NT2/D1 (cell line): ENCODE data around the gene DNAL1.

Experiments used
- DNase-seq: peaks from one replicate; pipeline ENCODE4 v3.0.0-alpha.2; 2011; ENCODE audit warnings: low read depth, low spot score
- H3K27me3 ChIP-seq: 2 replicates; pipeline ENCODE4 v1.6.0; 2011; ENCODE audit warnings: mild to moderate bottlenecking; ENCODE audit not compliant: insufficient read length, insufficient read depth
- H3K36me3 ChIP-seq: 2 replicates; pipeline ENCODE4 v1.6.1; 2011; ENCODE audit warnings: mild to moderate bottlenecking, low read length, mixed read lengths; ENCODE audit not compliant: insufficient read depth, insufficient read length
- H3K4me1 ChIP-seq: 2 replicates; pipeline ENCODE4 v1.5.1; 2011; ENCODE audit not compliant: insufficient read depth, insufficient read length
- H3K4me3 ChIP-seq: 2 replicates; pipeline ENCODE4 v1.5.1; 2011; ENCODE audit warnings: low read depth; ENCODE audit not compliant: insufficient read length
- H3K9ac ChIP-seq: 2 replicates; pipeline ENCODE4 v1.6.0; 2011; ENCODE audit warnings: low read depth; ENCODE audit not compliant: insufficient read length
- H3K9me3 ChIP-seq: 2 replicates; pipeline ENCODE4 v1.5.1; 2011; ENCODE audit warnings: mild to moderate bottlenecking, low read length; ENCODE audit not compliant: insufficient read depth
- SUZ12 ChIP-seq: IDR thresholded peaks from 2 replicates; pipeline ENCODE4 v1.6.1; 2011; ENCODE audit not compliant: insufficient read length, insufficient read depth; ENCODE audit errors: extremely low read depth
- YY1 ChIP-seq: IDR thresholded peaks from 2 replicates; pipeline ENCODE4 v1.6.1; 2011; ENCODE audit not compliant: insufficient read length, insufficient read depth
- ZNF274 ChIP-seq: IDR thresholded peaks from 2 replicates; pipeline ENCODE4 v1.6.1; 2011; ENCODE audit warnings: mild to moderate bottlenecking, low read depth, low read length

The DNAL1 gene

DNA sequence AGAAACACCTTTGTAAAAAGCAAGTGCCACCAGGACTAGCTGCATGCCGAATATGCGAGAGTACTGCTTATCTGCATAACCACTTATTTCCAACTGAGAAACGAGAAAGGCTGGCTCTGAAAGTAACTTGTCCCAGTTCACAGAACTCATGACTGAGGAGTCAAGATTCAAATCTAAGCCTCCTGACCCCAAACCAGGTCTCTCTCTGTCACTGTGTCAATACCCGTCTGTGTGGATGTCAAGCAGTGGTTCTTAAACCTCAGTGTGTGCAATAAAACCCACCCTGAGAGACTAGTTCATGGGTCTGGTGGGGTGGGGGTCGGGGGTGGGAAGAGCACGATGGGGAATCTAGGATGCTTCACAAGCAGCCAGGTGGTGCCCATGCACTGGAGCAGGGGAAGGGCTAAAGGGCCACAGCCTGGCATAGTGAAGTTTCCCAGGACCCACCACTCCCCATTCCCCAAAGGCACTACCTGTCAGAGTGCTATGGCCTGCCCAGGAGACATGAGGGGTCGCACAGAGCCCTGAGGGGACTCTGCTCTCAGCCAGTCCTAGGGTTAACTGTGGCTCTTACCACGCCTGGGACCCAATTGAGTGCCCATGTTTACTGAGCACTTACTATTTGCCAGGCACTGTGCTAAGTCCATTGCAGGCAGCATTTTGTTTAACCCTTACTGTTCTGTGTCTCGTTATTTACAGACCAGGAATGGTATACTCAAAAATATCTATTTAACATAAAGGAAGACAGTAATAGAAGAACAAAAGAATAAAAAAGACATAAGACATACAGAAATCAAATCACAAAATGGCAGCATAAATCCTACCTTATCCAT is 102.8 kb downstream of the DNAL1 start:
- peak overlapping the region; percentile 28 for H3K9ac ChIP-seq
- TF ChIP-seq SUZ12 (no peak), YY1 (no peak), ZNF274 (no peak)
- DNase-seq, result no peak
- peaks cover 11% of the 10 kb centered on the region for H3K36me3 ChIP-seq
- H3K27me3 ChIP-seq, result no peaks in the 10 kb centered on the region
- no peak overlapping the region for H3K4me3 ChIP-seq
- H3K4me1 ChIP-seq, result peaks cover 30% of the 10 kb centered on the region
- no peaks in the 10 kb centered on the region for H3K9me3 ChIP-seq

DNA sequence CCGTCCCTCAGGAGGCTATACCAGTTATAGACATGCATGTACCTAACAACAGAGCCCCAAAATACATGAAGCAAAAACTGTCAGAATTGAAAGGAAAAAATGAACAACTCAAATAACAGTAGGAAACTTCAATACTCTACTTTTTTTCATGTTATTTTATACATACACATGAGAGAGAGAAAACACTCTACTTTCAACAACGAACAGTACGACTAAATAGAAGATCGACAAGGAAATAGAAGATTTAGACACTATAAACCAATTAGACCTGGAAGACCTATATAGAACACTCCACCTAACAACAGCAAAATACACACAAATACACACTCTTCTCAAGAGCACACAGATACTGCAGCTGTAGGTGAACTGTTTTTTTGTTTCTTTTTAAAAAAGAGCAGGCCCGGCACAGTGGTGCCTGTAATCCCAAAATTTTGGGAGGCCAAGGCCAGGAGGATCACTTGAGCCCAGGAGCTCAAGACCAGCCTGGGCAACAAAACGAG is 104.1 kb downstream of the DNAL1 start:
- H3K4me1 ChIP-seq, result peaks cover 31% of the 10 kb centered on the region
- TF ChIP-seq SUZ12 (no peak), YY1 (no peak), ZNF274 (no peak)
- H3K9me3 ChIP-seq, result no peaks in the 10 kb centered on the region
- no peaks in the 10 kb centered on the region for H3K27me3 ChIP-seq
- H3K4me3 ChIP-seq, result no peak overlapping the region
- H3K36me3 ChIP-seq, result peaks cover 11% of the 10 kb centered on the region
- DNase-seq, result no peak
- no peak overlapping the region for H3K9ac ChIP-seq

DNA sequence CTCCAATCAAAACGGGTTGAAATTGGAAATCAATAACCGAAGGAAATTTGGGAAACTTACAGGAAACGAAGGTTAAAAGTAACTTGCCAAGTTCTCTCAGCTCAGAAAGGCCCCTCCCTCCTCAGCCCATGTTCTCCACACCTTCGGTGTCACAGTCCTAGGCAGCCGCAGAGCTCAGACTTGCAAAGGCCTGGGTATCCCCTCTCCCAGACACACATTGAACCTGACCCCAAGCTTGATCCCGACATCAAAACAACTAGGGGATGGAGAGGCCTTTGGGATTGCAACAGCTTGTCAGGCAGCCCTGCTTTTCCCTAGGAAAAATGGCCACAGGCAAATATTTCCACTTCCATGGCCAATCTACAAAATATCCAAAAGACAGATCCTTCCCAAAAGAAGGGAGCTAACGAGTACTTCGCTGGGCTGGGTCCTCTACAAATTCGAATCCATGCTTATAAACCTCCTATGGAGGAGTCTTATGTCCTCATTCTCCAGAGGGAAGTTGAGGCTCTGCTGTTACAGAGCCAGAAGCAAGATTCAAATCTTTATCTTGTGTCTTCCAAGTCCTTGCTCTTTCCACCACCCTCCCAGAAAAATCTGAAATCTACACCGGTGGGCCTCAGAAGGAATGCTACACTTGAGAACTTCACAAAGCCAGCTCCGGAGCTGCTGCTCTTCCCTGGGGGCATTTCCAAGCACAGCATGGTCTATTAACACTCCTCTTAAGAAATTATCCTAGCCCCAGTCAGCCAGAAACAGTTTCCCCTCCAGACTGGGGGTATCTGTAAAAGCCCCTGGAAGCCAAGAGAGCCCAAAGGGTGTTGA is 105.1 kb downstream of the DNAL1 start:
- TF ChIP-seq ZNF274, result no peak
- TF ChIP-seq SUZ12, result no peak
- no peak for TF ChIP-seq YY1
- H3K4me3 ChIP-seq, result no peak overlapping the region
- H3K27me3 ChIP-seq, result no peaks in the 10 kb centered on the region
- no peaks in the 10 kb centered on the region for H3K9me3 ChIP-seq
- DNase-seq, result no peak
- H3K9ac ChIP-seq, result no peak overlapping the region
- H3K4me1 ChIP-seq, result peaks cover 28% of the 10 kb centered on the region
- H3K36me3 ChIP-seq, result peaks cover 8% of the 10 kb centered on the region

DNA sequence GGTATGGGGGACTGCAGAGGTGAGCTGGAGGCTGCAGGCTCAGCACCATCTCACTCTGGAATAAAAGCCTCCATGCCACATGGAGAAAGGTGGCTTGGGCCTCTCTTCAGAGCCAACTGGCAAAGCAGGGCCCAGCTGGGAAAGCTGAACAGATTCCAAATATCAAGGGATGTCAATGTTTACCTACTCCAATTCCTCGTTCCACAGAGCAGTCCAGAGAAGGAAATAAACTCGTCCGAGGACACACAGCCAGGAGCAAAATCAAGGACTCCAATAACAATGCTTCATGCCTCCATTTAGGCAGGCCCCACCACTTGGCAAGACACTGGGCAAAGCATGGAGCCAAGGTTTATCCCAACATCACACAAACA is 105.7 kb downstream of the DNAL1 start:
- Histone ChIP-seq H3K9ac (no peak overlapping the region), H3K4me1 (peaks cover 25% of the 10 kb centered on the region)

DNA sequence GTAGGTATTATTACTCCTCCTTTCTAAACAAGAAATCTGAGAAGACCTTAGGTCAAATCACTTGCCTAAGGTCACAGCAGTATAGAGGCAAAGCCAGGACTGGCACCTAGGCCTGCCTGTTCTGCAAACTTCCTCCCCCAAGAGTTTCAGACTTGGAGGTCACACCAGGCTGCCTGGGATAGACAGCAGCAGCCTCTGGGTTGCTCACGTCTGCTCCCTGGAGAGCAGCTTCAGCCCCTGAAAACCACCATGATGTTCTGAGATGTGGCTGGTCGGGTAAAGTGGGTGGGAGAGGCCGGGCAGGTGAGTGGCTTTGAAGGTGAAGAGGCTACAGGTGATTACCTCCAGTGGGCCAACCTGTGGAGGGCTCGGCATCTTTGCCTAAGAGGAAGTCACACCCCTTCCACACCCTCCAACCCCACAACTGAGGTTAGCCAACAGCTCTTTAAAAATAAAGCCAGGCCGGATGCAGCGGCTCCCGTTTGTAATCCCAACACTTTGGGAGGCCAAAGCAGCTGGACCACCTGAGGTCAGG is 106.4 kb downstream of the DNAL1 start:
- peaks cover 3% of the 10 kb centered on the region for H3K36me3 ChIP-seq
- peaks cover 26% of the 10 kb centered on the region for H3K4me1 ChIP-seq
- no peak for DNase-seq
- TF ChIP-seq ZNF274 (no peak), SUZ12 (no peak), YY1 (no peak)
- no peaks in the 10 kb centered on the region for H3K9me3 ChIP-seq
- no peak overlapping the region for H3K4me3 ChIP-seq
- no peak overlapping the region for H3K9ac ChIP-seq
- no peaks in the 10 kb centered on the region for H3K27me3 ChIP-seq

More for the DNA sequence above, 105.7 kb downstream of the DNAL1 start:
- Histone ChIP-seq H3K27me3 (no peaks in the 10 kb centered on the region), H3K9me3 (no peaks in the 10 kb centered on the region), H3K36me3 (peaks cover 3% of the 10 kb centered on the region), H3K4me3 (no peak overlapping the region)
- TF ChIP-seq ZNF274 (no peak), YY1 (no peak), SUZ12 (no peak)
- DNase-seq, result no peak

DNA sequence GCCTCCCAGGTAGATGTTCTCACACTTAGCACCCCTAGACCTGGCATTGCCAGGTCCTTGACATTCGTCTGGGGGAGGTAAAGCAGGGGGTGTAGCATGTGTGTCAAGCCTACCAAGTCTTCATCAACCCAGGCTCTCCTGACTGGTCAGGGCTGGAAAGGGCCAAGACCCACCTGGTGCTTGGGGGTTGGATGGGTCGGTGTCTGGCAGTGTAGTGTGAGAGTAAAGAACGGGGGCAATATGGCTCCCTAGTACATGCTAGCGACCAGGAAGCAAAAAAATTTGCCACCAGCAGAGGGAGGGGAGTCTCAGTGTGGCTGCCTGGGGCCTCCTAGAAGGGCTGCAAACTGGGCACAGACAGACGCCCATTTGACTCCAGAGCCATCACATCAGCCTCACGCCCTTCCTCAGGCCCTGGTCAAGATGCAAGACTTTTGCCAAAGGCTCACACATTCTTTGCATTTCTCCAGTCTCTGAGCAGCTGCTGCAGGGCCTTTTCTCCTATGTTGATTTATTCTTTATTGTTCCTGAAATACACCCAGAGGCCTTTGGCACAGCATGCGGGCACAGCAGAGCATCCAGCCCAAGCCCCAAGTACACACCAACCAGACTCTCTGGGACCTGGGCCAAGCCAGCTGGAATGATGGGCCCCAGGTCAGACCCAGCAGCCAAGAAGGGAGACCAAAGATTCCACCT is 107.7 kb downstream of the DNAL1 start:
- DNase-seq, result no peak
- Histone ChIP-seq H3K36me3 (peaks cover 3% of the 10 kb centered on the region), H3K4me3 (no peak overlapping the region), H3K9me3 (no peaks in the 10 kb centered on the region), H3K27me3 (no peaks in the 10 kb centered on the region), H3K9ac (no peak overlapping the region), H3K4me1 (peaks cover 24% of the 10 kb centered on the region)
- TF ChIP-seq YY1 (no peak), SUZ12 (no peak), ZNF274 (no peak)
